GM18517 (cell line): Measurements from ENCODE around the gene NOX1.
"Not testable (repeated sequence)": the region's sequence is repeated elsewhere in the genome, so short reads cannot be mapped to it uniquely, and the experiment has no call there.

Source experiments
- ATAC-seq: cut with Tn5 transposase; IDR thresholded peaks from one replicate; pipeline ENCODE4 v1.9.1; 2021; ENCODE audit warnings: mild to moderate bottlenecking, moderate library complexity; ENCODE audit not compliant: unreplicated experiment

The NOX1 gene

GRCh38 chrX:100819837-100820666, 54.1 kb downstream of the NOX1 start, which contains the start of gene CSTF2:
CSTF2 (plus strand) TSS chrX:100820391; CDS start chrX:100820417, 26 bp downstream.
- ATAC-seq: peak; percentile 93

GRCh38 chrX:100819534-100819836, 54.7 kb downstream of the NOX1 start:
- ATAC-seq: no peak

GRCh38 chrX:100817340-100817739, 56.8 kb downstream of the NOX1 start:
- no peak for ATAC-seq

- ATAC-seq: no peak
These were observed 61.7 kb downstream of the NOX1 start for GRCh38 chrX:100812216-100813158.

DNA sequence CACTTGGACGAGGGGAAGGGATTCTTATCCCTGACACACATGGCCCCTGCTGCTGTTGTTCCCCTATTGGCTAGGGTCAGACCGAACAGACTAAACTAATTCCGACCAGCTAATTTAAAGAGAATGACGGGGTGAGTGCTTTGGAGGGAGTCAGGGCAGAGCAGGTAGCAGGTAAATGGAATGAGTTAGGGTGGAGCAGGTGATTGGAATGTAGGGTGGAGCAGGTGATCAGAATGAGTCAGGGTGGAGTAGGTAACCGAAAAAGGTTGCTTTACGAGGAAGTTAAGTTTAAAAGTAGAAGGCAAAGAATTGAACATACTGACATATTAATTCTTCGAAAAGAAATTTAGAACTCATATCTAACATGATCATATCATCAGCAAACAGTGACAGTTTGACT, 65.9 kb downstream of the NOX1 start:
- not testable (repeated sequence) for ATAC-seq

GRCh38 chrX:100804780-100805179, 69.4 kb downstream of the NOX1 start:
- no peak for ATAC-seq

DNA sequence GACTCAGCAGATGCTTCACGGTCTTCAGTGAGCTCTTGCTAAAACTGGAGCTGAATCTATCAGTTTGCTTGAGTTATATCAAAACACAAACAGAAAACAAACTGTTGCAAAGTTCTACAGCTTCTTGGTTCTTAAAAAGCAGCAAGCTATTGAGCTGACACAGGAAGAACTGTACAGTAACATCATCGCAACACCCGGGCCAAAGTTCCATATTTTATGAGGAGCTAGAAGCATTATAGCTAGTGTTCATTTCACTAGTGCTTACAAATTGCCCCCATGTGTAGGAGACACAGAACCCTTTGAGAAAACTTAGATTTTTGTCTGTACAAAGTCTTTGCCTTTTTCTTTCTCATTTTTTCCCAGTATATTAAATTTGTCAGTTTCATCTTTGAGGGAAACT, 71.3 kb downstream of the NOX1 start:
- no peak for ATAC-seq

GRCh38 chrX:100798484-100799214, 75.5 kb downstream of the NOX1 start:
- no peak for ATAC-seq

DNA sequence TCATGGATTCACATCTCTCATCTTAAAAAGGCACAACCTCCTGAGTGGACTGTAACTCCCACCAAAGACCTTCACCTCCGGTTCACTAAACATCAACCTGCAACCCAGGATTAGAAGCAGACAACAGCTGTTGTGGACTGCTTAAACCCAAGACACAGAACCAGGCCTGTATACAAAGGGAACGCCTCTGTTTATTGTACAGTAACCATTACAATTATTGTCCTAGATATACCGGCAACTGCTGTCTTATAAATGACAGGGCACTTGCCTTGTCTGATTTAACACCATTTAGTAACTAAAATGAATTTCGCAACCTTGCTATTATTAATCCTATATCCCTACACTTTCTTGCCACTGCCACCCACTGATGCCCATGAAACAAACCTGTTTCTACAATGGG, 76.8 kb downstream of the NOX1 start:
- ATAC-seq: no peak

GRCh38 chrX:100796371-100796770, 77.8 kb downstream of the NOX1 start:
- ATAC-seq: not testable (repeated sequence)
